GM18498 (cell line): ENCODE results near the gene NPAS3.

ENCODE experiments used
- ATAC-seq: cut with Tn5 transposase; IDR thresholded peaks from one replicate; pipeline ENCODE4 v1.9.1; 2021; ENCODE audit warnings: mild to moderate bottlenecking, moderate library complexity; ENCODE audit not compliant: unreplicated experiment

Gene NPAS3

DNA sequence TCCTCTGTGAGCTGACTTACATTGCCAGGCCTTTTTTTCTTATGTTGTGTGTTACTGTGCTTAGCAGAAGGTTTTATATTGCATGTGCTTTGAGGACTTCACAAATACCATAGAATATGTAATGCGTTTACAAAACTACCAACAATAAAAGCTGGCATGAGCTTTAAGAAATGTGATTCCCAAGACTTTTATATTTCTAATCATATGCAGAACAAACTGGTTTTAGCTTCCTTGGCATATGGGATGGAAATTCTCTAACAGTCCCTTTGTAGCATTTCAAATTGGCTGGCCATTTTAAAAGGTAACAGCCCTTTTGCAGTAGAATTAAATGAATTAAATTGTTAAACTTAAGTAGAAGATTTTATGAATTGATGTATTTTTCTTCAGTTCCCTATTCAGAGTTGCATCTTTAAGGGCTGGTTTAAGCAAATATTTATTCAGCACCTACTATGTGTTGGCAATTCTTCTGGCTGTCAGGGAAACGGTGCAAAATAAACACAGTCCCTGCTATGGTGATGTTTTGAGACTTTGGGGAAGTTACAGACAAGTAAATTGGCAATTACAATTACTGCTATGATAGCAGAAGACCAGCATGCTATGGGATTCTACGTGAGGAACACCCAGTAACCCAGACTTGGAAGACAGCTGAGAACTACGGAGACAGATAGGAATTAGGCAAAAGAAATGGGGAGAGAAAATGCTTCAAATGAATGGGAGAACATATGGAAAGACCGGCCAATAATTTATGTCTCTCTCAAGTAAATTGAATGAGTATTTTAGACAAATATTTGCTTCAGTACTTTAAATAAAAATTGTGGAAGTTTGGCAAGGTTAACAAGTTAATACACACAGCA lies 565.8 kb downstream of the NPAS3 start:
- no peak for ATAC-seq

- no peak for ATAC-seq
Measured at GRCh38 chr14:33505266-33505962, 566.7 kb downstream of the NPAS3 start.

- ATAC-seq, result no peak
Measured at GRCh38 chr14:33505963-33506329, 567.3 kb downstream of the NPAS3 start.

DNA sequence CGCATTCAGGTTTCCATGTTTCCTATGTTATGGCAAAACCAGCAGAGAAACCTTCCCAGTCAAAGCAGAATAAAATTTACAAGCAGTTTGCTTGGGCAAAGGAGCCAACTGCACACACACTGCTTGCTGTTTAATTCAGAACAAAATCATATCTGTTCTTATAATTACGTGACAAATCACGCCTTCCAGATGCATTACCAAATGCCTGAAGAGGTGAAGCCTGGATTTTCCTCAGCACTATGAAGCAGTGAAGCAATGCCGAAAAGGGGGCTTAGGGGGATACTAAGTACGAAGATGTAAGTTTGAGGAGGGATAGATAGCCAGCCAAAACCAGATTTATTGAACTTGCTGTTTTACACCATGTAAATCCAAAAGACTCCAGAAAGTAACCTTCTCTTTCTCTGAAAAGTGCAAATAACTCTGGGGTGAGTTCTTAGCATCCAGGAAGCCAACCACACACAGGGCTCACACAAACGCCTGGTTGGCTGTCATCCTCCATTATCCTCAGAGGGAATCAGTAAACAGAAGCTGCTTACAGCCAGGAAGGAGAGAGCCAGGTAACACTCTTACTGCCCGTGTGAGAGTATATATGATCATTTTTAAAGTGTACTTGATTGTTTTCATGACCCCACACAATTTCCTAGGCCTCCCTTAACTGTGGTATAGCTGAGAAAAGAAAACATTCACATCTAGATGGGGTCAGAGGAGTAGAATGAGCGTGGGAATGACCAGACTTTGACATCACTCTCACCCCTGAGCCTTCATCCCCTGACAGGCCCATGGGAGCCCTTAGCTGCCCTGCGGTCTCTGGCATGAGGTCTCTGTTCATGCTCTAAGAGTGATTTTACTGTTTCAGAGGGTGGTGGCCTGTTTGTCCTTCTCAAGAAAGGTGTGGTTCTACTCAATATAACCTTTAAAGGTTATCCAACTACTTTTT lies 569.7 kb downstream of the NPAS3 start:
- ATAC-seq, result no peak

- ATAC-seq, result no peak
Measured at GRCh38 chr14:33509454-33509853, 570.8 kb downstream of the NPAS3 start.

DNA sequence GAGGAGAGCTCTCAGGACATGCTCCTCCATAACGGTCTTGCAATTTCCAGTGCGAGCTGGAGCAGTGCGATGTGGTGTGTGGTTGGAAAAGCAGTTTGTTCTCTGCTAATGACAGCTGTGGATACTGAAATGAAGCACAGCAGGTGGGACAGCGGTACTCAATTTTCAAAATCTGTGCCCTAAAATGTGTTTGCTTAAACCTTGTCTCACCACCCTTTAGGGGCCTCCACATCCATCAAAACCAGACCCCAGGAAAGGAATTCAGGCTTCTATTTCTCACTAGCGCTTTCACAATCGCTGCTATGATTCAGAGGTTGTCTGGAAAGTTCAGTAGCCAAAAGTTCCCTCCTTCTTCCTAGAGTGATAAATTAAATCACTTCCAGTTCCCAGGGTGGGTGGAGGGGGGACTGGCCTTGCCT lies 571.4 kb downstream of the NPAS3 start:
- ATAC-seq, result no peak

DNA sequence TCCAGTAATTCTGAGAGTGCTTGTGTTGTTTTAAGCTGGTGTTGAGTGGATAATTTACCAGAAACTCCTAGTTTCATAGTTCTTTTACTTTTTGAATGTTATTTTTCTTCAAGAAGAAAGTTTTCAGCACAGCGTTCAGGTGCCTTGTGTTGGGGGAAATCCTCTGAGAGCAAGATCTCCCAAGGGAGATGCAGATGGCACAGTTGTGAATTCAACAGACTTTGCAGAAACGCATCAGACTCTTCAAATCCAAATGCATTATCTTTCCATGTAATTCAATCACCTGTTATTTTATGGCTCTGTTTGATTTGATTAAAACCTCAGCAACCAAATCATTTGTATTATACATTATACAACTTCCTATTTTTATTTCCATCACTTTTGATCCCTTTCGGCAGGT lies 572.3 kb downstream of the NPAS3 start:
- no peak for ATAC-seq

DNA sequence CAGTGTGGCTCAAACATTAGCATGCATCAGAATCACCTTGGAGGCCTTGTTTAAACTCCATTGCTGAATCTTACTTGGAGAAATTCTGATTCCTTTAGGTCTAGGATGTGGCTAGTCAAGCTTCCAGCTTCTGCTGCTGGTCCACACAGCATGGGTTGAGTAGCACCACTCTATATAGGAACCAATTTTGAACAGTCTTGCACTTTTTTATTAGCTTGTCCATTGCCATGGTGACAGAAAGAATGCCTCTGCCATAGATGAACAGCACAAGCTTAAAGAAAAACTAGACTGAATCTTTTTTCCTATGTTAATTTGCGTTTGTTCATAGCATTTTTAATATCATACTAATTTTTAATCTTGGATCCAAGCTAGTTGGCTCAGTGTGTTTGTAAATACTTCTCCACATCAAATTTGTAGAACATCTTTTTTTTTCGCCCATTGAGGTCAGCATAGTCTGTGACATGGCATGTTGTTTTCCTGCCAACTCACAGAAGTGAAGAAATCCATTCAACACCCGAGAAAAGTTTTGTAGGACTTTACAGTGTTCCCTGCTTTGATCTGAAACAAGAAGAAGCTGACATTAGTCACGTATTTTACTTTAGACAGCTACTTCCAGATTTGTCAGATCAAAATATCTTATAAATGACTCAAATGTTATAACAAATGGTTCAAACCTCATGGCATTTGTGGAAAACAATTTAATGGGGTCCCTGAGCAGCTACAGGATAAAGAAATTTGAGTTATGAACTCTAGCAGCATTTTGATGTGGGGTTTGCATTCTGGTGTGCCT lies 573.4 kb downstream of the NPAS3 start:
- ATAC-seq, result no peak

- no peak for ATAC-seq
Measured at GRCh38 chr14:33515441-33515840, 576.8 kb downstream of the NPAS3 start.

- ATAC-seq, result no peak
Measured at GRCh38 chr14:33515899-33516298, 577.2 kb downstream of the NPAS3 start.

- no peak for ATAC-seq
Measured at GRCh38 chr14:33516898-33517436, 578.3 kb downstream of the NPAS3 start.

- ATAC-seq, result no peak
Measured at GRCh38 chr14:33521192-33521591, 582.5 kb downstream of the NPAS3 start.

GRCh38 chr14:33524244-33524643 lies 585.6 kb downstream of the NPAS3 start:
- ATAC-seq, result no peak

DNA sequence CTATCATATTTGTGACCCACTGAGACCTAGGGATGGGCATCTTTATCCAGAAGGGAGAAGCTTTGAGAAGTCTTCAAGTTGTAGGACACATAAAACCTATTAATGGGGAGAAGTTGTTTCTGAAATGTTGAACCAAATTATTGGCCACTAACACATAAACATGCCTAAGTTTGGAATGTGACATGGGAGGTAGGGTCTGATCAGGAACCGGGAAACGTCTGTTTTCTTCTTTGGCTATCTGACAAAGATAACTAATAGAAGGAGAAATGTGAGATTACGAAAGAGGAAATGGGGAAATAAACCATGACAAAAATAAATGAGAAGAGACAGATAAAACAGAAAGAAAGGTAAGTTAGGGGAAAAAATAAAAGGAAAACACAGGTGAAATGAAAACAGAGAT lies 586.9 kb downstream of the NPAS3 start:
- ATAC-seq, result no peak

DNA sequence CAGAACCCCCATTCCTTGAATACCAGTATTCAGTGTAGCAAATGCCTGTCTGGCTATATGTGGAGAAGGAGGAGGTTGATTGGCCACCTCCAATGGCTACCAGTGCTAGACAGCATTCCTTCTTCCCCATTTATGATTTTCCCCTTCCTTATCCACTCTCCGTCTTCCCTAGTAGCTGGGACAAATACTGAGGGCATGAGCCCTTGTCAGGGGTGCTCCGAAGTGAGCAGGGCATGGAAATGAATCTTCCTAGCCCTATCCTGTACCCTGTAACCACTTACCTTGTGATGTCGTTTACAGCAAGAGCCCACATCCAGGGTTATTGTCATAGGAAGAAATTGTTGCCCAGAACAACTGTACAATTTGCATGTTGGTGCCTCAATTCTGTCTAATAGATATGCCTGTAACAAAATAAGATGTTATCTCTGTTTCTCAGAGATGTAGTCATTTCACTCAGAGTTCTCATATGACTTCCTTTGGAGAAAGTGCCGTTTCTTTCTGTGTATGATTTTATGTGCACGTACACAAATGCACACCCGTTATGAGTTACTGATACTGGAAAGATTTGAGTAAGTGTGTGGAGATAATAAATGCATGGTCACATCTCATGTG lies 588.5 kb downstream of the NPAS3 start:
- ATAC-seq, result no peak

- ATAC-seq, result no peak
Measured at GRCh38 chr14:33528655-33529054, 590.0 kb downstream of the NPAS3 start.

DNA sequence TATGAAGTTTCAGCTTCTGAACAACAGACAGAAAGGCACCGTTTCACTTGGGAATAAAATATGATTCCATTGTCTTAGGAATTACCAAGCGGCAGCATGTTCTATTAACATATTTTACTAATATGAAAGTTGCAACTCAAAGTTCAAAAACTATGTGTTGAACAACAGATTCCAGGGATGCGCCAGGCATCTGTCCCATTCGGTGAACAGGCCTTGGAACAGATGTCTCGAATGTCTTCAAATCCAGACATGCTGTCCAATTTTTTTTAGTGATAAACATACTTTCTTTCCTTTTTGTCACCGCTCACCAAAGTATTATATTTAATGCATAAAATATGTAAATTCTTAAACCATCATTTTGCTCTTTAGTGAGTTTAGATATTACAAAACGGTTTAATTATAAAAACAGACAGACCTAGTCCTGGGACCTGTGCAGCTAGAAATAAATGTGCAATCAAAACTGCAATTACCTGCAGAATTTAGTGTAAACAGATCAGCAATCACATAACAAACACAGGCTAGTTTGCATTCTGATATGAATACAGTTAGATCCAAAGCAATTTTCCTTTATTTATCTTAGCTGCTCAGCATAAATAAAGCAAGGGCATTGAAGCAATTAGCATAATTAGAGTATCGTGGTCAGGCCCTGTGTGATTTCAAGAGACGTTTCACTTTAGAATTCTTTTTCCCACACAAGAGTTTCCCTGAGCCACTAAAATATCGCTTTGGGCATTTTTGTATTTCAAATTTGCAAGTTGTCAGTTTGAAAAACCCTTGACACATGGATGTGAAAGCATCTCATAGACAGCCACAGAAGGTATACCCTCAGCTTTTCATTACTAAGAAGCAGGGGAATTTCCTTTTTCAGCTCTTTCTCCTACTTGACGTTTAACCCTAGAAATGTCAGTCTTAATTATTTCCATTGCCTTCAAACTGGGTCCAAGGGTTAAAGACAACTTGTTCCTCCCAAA lies 591.4 kb downstream of the NPAS3 start:
- ATAC-seq, result no peak

DNA sequence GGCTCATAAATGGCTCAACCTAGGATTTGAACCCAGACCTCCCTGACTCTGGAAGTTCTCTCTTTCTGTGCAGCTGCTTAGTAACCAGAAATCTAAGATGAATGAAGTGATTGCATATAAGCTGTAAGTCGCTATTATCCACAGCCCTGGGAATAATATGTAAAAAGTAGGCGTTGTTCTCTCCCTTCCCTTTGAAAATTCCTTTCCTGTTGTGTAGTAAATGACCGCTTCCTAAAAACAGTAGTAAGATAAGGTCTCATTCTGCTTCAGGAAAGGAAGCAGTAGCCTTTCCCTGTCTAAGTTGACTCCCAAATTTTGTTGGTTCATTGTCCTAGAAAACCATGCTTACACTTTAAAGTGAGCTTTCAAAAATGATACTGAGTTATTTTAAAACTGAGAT lies 593.9 kb downstream of the NPAS3 start:
- no peak for ATAC-seq

DNA sequence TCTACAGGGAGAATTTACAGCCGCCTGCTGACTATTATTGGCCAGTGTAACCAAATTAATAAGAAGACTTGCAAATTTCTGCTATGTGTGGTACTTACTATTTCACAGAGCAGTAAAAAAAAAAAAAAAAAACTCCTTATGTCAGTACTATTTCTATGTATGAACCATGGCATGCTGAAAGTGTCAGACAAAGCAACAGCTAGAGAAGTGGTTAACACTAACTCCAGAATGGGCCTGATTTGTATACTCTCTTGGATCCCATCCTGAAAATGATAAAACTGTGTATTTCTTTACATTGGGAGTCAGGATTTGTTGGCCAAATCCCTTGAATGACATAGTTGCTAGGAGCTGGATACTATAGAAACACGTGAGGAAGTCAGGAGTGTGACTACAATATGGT lies 595.4 kb downstream of the NPAS3 start:
- ATAC-seq, result no peak
